ENCODE results near the gene MITD1. TPM values are rescaled to one million over a fixed set of nuclear protein-coding genes. Genes with fewer than 3 reads are reported as not detected.

Gene MITD1
- total and polyA plus RNA-seq, 2 of the 13 experiments (the other 11 are each of a cell fraction or from before 2014, with no cell fraction given), result 17.8 to 43.7 TPM

- TF ChIP-seq ZFP36L1 (CRISPR knock-in tag; IDR thresholded peaks at IDR 0.05), result peak; percentile 95
- TF ChIP-seq, protein P1, sequence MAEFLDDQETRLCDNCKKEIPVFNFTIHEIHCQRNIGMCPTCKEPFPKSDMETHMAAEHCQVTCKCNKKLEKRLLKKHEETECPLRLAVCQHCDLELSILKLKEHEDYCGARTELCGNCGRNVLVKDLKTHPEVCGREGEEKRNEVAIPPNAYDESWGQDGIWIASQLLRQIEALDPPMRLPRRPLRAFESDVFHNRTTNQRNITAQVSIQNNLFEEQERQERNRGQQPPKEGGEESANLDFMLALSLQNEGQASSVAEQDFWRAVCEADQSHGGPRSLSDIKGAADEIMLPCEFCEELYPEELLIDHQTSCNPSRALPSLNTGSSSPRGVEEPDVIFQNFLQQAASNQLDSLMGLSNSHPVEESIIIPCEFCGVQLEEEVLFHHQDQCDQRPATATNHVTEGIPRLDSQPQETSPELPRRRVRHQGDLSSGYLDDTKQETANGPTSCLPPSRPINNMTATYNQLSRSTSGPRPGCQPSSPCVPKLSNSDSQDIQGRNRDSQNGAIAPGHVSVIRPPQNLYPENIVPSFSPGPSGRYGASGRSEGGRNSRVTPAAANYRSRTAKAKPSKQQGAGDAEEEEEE (CRISPR knock-in tag; IDR thresholded peaks at IDR 0.05; ENCODE audit: borderline replicate concordance), result 0 out of 2 replicates have a peak, but pooled peaks have one; percentile 65
- 0 out of 2 replicates have a peak, but pooled peaks have one; percentile 40 for TF ChIP-seq SKIL (CRISPR knock-in tag; IDR thresholded peaks at IDR 0.05; ENCODE audit: borderline replicate concordance)
- TF ChIP-seq ZNF234 (CRISPR knock-in tag; conservative IDR thresholded peaks at IDR 0.05), result no peak
- TF ChIP-seq ZNF326 (CRISPR knock-in tag; IDR thresholded peaks at IDR 0.05; ENCODE audit: borderline replicate concordance), result no peak
- TF ChIP-seq STAG1 (CRISPR knock-in tag; IDR thresholded peaks at IDR 0.05), result no peak; the same call in 1 of the 2 replicates
- no peak for TF ChIP-seq ZNF562 (CRISPR knock-in tag; IDR thresholded peaks at IDR 0.05; ENCODE audit: borderline replicate concordance)
- TF ChIP-seq CHD2 (IDR thresholded peaks at IDR 0.05; ENCODE audit: low read depth, low read length), result peak; percentile 85
- peak; percentile 74 for TF ChIP-seq ZNF121 (CRISPR knock-in tag; IDR thresholded peaks at IDR 0.05)
- peak; percentile 51 for TF ChIP-seq AGO1 (IDR thresholded peaks at IDR 0.05; ENCODE audit: low read depth, low read length, poor library complexity, severe bottlenecking)
- no peak for TF ChIP-seq ATRX (CRISPR knock-in tag; IDR thresholded peaks at IDR 0.05; ENCODE audit: borderline replicate concordance)
- no peak for TF ChIP-seq ZNF136 (CRISPR knock-in tag; IDR thresholded peaks at IDR 0.05; ENCODE audit: low read depth)
- 0 out of 2 replicates have a peak, but pooled peaks have one; percentile 45 for TF ChIP-seq ZNF737 (CRISPR knock-in tag; IDR thresholded peaks at IDR 0.05; ENCODE audit: borderline replicate concordance)
- TF ChIP-seq AGO2 (optimal IDR thresholded peaks at IDR 0.05; ENCODE audit: low read depth, low read length), result peak; percentile 85
- no peak for TF ChIP-seq SUZ12 (IDR thresholded peaks at IDR 0.05; ENCODE audit: low read depth, low read length)
- TF ChIP-seq THYN1 (CRISPR knock-in tag; IDR thresholded peaks at IDR 0.05; ENCODE audit: borderline replicate concordance, low read depth), result no peak
- peak; percentile 92; the same call in 1 of the 2 replicates for TF ChIP-seq POLR2G (IDR thresholded peaks at IDR 0.05; ENCODE audit: low read depth, low read length)
- TF ChIP-seq ZNF570 (CRISPR knock-in tag; IDR thresholded peaks at IDR 0.05; ENCODE audit: borderline replicate concordance), result peak; percentile 45; the same call in 1 of the 2 replicates
- peak; percentile 88 for TF ChIP-seq ZNF563 (CRISPR knock-in tag; IDR thresholded peaks at IDR 0.05)
- TF ChIP-seq ZNF607 (CRISPR knock-in tag; IDR thresholded peaks at IDR 0.05; ENCODE audit: borderline replicate concordance), result peak; percentile 89; the same call in 1 of the 2 replicates
- no peak; the same call in 1 of the 2 replicates for TF ChIP-seq ZNF615 (CRISPR knock-in tag; IDR thresholded peaks at IDR 0.05; ENCODE audit: borderline replicate concordance)
- TF ChIP-seq, protein P2, sequence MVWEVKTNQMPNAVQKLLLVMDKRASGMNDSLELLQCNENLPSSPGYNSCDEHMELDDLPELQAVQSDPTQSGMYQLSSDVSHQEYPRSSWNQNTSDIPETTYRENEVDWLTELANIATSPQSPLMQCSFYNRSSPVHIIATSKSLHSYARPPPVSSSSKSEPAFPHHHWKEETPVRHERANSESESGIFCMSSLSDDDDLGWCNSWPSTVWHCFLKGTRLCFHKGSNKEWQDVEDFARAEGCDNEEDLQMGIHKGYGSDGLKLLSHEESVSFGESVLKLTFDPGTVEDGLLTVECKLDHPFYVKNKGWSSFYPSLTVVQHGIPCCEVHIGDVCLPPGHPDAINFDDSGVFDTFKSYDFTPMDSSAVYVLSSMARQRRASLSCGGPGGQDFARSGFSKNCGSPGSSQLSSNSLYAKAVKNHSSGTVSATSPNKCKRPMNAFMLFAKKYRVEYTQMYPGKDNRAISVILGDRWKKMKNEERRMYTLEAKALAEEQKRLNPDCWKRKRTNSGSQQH (CRISPR knock-in tag; IDR thresholded peaks at IDR 0.05; ENCODE audit: low read depth), result 0 out of 2 replicates have a peak, but pooled peaks have one; percentile 26
- peak; percentile 87; the same call in 1 of the 2 replicates for TF ChIP-seq MTF2 (CRISPR knock-in tag; IDR thresholded peaks at IDR 0.05; ENCODE audit: borderline replicate concordance)
Observed at GRCh38 chr2:99141110-99142108, 39.4 kb downstream of the MITD1 start, which contains the start of gene C2orf15 (continued).

All from HepG2 (cell line).